HepG2 (cell line): ENCODE data around the gene SPINK5. TPM values are rescaled to one million over a fixed set of nuclear protein-coding genes. Genes with fewer than 3 reads are reported as not detected.

Experiments used
- ATAC-seq: fragments of 200-7000 bp; cut with Tn5 transposase; 3 replicates; pipeline ENCODE4 v1.9.1; 2020; ENCODE audit warnings: mild to moderate bottlenecking, moderate library complexity
- BruUV-seq: library from RNA; stranded (reverse); fragments of 400-500 nt; replicated peaks from 2 replicates; lab custom pipeline; 2021; lab: Mats Ljungman, UMichigan
- CTCF ChIA-PET: fragments of 300-600 bp; formaldehyde crosslinking; extraction: SDS; loops from one replicate; lab custom pipeline; 2021; ENCODE audit warnings: low total read pairs, inconsistent platforms, low intra/inter-chr PET ratio; lab: Yijun Ruan, JAX
- POLR2A ChIA-PET: fragments of 350-600 bp; sonication (Branson Sonifier 250); formaldehyde crosslinking; loops from one replicate; lab custom pipeline; 2020; ENCODE audit warnings: antibody characterized with exemption, inconsistent platforms; lab: Yijun Ruan, JAX
- DNase-seq: peaks from one replicate; pipeline ENCODE4 v3.0.0-alpha.2; 2015; ENCODE audit warnings: low spot score
- FAIRE-seq: peaks from 3 replicates; lab custom pipeline; 2011; peaks lifted over from hg19 to GRCh38; lab: Jason Lieb, UNC
- H2AFZ ChIP-seq: one replicate; pipeline ENCODE4 v1.6.1; 2011; ENCODE audit warnings: low read length, inconsistent platforms
- H3K27ac ChIP-seq: fragments of 300-600 bp; 3 replicates; pipeline ENCODE4 v1.8.0; 2011; ENCODE audit warnings: mixed run types, mild to moderate bottlenecking, mixed read lengths, low read length, inconsistent platforms; ENCODE audit not compliant: insufficient read depth; ENCODE audit errors: extremely low read length
- H3K27me3 ChIP-seq, 2 experiments: fragments of 200-600 bp in 1 of 2; 2 replicates in 1 of 2; 3 replicates in 1 of 2; pipeline versions ENCODE4 v1.6.0 to v1.8.0; 2011; ENCODE audit warnings: low read length in 2 of 2, mild to moderate bottlenecking in 2 of 2, moderate library complexity in 2 of 2, inconsistent platforms in 1 of 2; ENCODE audit not compliant: insufficient read depth in 2 of 2, control insufficient read depth in 1 of 2
- H3K36me3 ChIP-seq, 2 experiments: fragments of 200-600 bp in 1 of 2; replicated peaks in 1 of 2; 2 replicates in 1 of 2; 3 replicates in 1 of 2; pipeline versions ENCODE4 v1.5.1 to v1.8.0; 2011; ENCODE audit warnings: low read length in 2 of 2, inconsistent platforms in 1 of 2; ENCODE audit not compliant: insufficient read depth in 2 of 2, control insufficient read depth in 1 of 2
- H3K4me1 ChIP-seq: 2 replicates; pipeline ENCODE4 v1.5.1; 2012; ENCODE audit warnings: low read length, inconsistent platforms; ENCODE audit not compliant: insufficient read depth
- H3K4me2 ChIP-seq: 2 replicates; pipeline ENCODE4 v1.6.0; 2011; ENCODE audit warnings: low read depth, low read length, inconsistent platforms
- H3K4me3 ChIP-seq, 3 experiments: fragments of 200-600 bp in 1 of 3; sonication (generic), shearing (Covaris generic) in 1 of 3; replicated peaks in 1 of 3; 2 replicates each; pipeline ENCODE4 v1.5.1; 2011 to 2016; ENCODE audit warnings: low read length in 3 of 3, inconsistent platforms in 2 of 3, low read depth in 2 of 3, mild to moderate bottlenecking in 2 of 3, control low read depth in 1 of 3, mixed read lengths in 1 of 3; ENCODE audit not compliant: insufficient read depth in 1 of 3
- H3K79me2 ChIP-seq: one replicate; pipeline ENCODE4 v1.6.1; 2011; ENCODE audit warnings: low read length, inconsistent platforms; ENCODE audit not compliant: insufficient read depth
- H3K9ac ChIP-seq: 2 replicates; pipeline ENCODE4 v1.6.0; 2011; ENCODE audit warnings: mild to moderate bottlenecking, low read depth, low read length, inconsistent platforms; ENCODE audit not compliant: insufficient read depth
- H3K9me3 ChIP-seq: 2 replicates; pipeline ENCODE4 v1.5.1; 2012; ENCODE audit warnings: mild to moderate bottlenecking, low read length
- H4K20me1 ChIP-seq: 2 replicates; pipeline ENCODE4 v1.6.0; 2011; ENCODE audit warnings: inconsistent platforms, mild to moderate bottlenecking, low read length, moderate library complexity; ENCODE audit not compliant: insufficient read depth
- DR1 ChIP-seq: sonication (generic); formaldehyde crosslinking; IDR thresholded peaks from 2 replicates; pipeline ENCODE4 v1.8.0; 2021; ENCODE audit warnings: mild to moderate bottlenecking, missing genetic modification reagents, inconsistent platforms
- ETV6 ChIP-seq: sonication (generic); formaldehyde crosslinking; conservative IDR thresholded peaks from 2 replicates; pipeline ENCODE4 v1.4.0; 2020; ENCODE audit warnings: missing genetic modification reagents
- HNF1B ChIP-seq: sonication (generic); formaldehyde crosslinking; IDR thresholded peaks from 2 replicates; pipeline ENCODE4 v1.5.1; 2020; ENCODE audit warnings: mild to moderate bottlenecking, moderate library complexity, missing genetic modification reagents
- THRA ChIP-seq: sonication (generic); formaldehyde crosslinking; IDR thresholded peaks from 2 replicates; pipeline ENCODE4 v1.4.0; 2020; ENCODE audit warnings: missing genetic modification reagents, borderline replicate concordance
- WGBS: methylation state at CpG from one replicate; pipeline ENCODE4 v1.1.6; 2017; ENCODE audit warnings: low lambda C conversion rate; 5-methylcytosine and 5-hydroxymethylcytosine counted together
- in situ Hi-C: cut with HindIII; loops from 2 replicates; pipeline ENCODE4 v1.10.0; 2017; ENCODE audit warnings: low pct_unique_long_range_greater_than_20kb; ENCODE audit not compliant: extremely low pct_ligation_motif_present
- intact Hi-C: fragments of 100-400 bp; cut with micrococcal nuclease; formaldehyde crosslinking; loops from one replicate; pipeline ENCODE4 v1.10.0; 2022; ENCODE audit not compliant: unreplicated experiment
- polyA plus RNA-seq, 8 experiments: library from polyadenylated mRNA; depleted of rRNA in 3 of 8; stranded (reverse) in 7 of 8; unstranded in 1 of 8; fragments of >200 nt; fragmentation: Illumina TruSeq in 4 of 8; extraction: Trizol in 4 of 8; gene quantifications; 2 replicates each; pipeline versions ENCODE4 v1.2.1 to v1.2.3, GENCODE V29; 2011 to 2016; ENCODE audit warnings: low read depth in 4 of 8, missing spikeins in 1 of 8, mixed read lengths in 1 of 8; ENCODE audit not compliant: insufficient read depth in 1 of 8
- total RNA-seq, 5 experiments: library from RNA; depleted of rRNA; stranded (reverse); fragments of >200 nt; fragmentation: Illumina TruSeq; extraction: Trizol; gene quantifications; 2 replicates each; pipeline ENCODE4 v1.2.3, GENCODE V29; 2016; ENCODE audit warnings: low read depth in 1 of 5

Gene SPINK5
- total and polyA plus RNA-seq, 2 of the 13 experiments (the other 11 are each of a cell fraction or from before 2014, with no cell fraction given) = 0.03 TPM; not detected in 1

- Histone ChIP-seq H3K36me3 (no peaks in the 10 kb centered on the region), H3K27ac (no peak overlapping the region), H4K20me1 (no peaks in the 10 kb centered on the region), H3K27me3 (no peaks in the 10 kb centered on the region), H3K4me1 (no peaks in the 10 kb centered on the region), H3K4me3 (no peak overlapping the region), H2AFZ (no peak overlapping the region), H3K9ac (no peak overlapping the region), H3K9me3 (no peaks in the 10 kb centered on the region), H3K4me2 (no peak overlapping the region), H3K79me2 (no peaks in the 10 kb centered on the region)
- 16% methylated on average over 3 of the region's 3 CpGs for WGBS
- FAIRE-seq (no peak), DNase-seq (no peak), ATAC-seq (no peak)
- ChIA-PET CTCF (no interaction called here), POLR2A (no interaction called here)
- in situ Hi-C loops (no loop called here), intact Hi-C loops (no loop called here)
- no peak for TF ChIP-seq DR1 (CRISPR knock-in tag)
- no TSS peak for BruUV-seq
These were observed 30.6 kb downstream of the SPINK5 start for GRCh38 chr5:148094336-148094735.

- no peak overlapping the region for H3K27ac ChIP-seq
- H3K9ac ChIP-seq = no peak overlapping the region
- DNase-seq (no peak), ATAC-seq (no peak), FAIRE-seq (no peak)
- TF ChIP-seq THRA (CRISPR knock-in tag) (no peak), HNF1B (CRISPR knock-in tag) (no peak), DR1 (CRISPR knock-in tag) (no peak), ETV6 (CRISPR knock-in tag) (no peak)
- no peak overlapping the region for H3K4me2 ChIP-seq
- H2AFZ ChIP-seq = no peak overlapping the region
- H3K36me3 ChIP-seq = no peaks in the 10 kb centered on the region
- no peaks in the 10 kb centered on the region; a peak in 1 of 5 replicates for H3K27me3 ChIP-seq
- intact Hi-C loops (no loop called here), in situ Hi-C loops (no loop called here)
- BruUV-seq = no TSS peak
- ChIA-PET POLR2A (no interaction called here), CTCF (no interaction called here)
- WGBS = 0% methylated on average over 1 of the region's 1 CpG
- H3K4me3 ChIP-seq = no peak overlapping the region
- H3K79me2 ChIP-seq = no peaks in the 10 kb centered on the region
- H3K4me1 ChIP-seq = no peaks in the 10 kb centered on the region
- H4K20me1 ChIP-seq = no peaks in the 10 kb centered on the region
- H3K9me3 ChIP-seq = no peaks in the 10 kb centered on the region
These were observed 40.4 kb downstream of the SPINK5 start for GRCh38 chr5:148104226-148104625.
